PC-9 (cell line): ENCODE measurements around the gene FBXO38.

Source experiments
- EZH2 ChIP-seq: fragments of 200-600 bp; sonication (generic); IDR thresholded peaks from 2 replicates; pipeline ENCODE4 v1.8.0; 2017; ENCODE audit warnings: antibody characterized with exemption, low read depth
- TF ChIP-seq, protein P1 (sequence below): fragments of 200-600 bp; sonication (generic); conservative IDR thresholded peaks from 2 replicates; pipeline ENCODE4 v1.6.1; 2017; ENCODE audit warnings: mixed run types, antibody characterized with exemption, mild to moderate bottlenecking, moderate library complexity

- TF ChIP-seq, protein P1, sequence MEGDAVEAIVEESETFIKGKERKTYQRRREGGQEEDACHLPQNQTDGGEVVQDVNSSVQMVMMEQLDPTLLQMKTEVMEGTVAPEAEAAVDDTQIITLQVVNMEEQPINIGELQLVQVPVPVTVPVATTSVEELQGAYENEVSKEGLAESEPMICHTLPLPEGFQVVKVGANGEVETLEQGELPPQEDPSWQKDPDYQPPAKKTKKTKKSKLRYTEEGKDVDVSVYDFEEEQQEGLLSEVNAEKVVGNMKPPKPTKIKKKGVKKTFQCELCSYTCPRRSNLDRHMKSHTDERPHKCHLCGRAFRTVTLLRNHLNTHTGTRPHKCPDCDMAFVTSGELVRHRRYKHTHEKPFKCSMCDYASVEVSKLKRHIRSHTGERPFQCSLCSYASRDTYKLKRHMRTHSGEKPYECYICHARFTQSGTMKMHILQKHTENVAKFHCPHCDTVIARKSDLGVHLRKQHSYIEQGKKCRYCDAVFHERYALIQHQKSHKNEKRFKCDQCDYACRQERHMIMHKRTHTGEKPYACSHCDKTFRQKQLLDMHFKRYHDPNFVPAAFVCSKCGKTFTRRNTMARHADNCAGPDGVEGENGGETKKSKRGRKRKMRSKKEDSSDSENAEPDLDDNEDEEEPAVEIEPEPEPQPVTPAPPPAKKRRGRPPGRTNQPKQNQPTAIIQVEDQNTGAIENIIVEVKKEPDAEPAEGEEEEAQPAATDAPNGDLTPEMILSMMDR, result no peak
- no peak for TF ChIP-seq EZH2
Measured at GRCh38 chr5:148486456-148486855, 102.7 kb downstream of the FBXO38 start.
